ENCODE measurements around the gene DHRS4. TPM values are rescaled to one million over a fixed set of nuclear protein-coding genes. Genes with fewer than 3 reads are reported as not detected.
A peak's percentile ranks its signal among the peaks of the same experiment; 100 is the strongest.

The DHRS4 gene
- total and polyA plus RNA-seq, 2 of the 13 experiments (the other 11 are each of a cell fraction or from before 2014, with no cell fraction given), result 23.9 to 45.1 TPM

DNA sequence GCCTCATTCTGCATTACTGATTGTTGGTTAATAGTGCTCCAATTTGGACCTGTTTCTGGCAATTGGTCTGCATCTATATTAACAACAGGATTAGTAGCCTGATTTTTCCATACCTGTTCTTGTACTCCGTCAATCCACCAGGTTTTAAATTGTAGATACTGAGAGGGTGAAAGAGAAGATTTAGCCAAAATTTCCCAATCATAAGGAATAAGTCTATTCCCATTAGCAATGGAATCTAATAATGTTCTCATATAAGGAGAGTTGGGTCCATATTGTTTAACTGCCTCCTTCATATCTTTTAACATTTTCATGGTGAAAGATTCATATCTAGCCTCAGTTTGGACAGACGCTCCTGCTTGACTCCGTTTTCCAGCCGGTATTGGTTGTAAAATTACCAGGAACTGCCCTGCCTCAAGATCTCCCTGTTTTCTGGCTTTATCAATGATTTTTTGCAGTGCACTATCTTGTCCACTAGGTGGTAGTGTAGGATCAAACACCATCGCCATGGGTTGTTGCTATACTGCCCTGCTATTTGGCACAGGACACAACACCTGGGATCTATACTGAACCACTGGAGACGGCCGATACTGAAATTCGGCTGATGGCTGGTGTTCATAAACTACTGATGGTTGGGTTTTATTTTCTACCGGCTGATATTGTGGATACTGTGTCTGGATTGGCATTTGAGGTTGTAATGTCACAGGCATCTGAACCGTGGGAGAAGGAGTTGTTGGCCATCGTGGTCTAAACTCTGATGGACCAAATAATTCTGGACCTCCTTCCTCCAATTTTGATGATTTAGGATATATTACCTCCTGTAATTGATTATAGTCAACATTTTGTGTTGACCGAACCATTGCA lies 60.3 kb downstream of the DHRS4 start (continued):
- TF ChIP-seq JARID2 (CRISPR knock-in tag; IDR thresholded peaks at IDR 0.05; ENCODE audit: insufficient replicate concordance) (no peak), ZNF451 (CRISPR knock-in tag; IDR thresholded peaks at IDR 0.05) (no peak), CHD2 (IDR thresholded peaks at IDR 0.05; ENCODE audit: low read depth, low read length) (no peak), ZNF674 (CRISPR knock-in tag; IDR thresholded peaks at IDR 0.05; ENCODE audit: low read depth) (no peak), ZFP82 (CRISPR knock-in tag; IDR thresholded peaks at IDR 0.05; ENCODE audit: borderline replicate concordance) (no peak), SP140L (CRISPR knock-in tag; IDR thresholded peaks at IDR 0.05; ENCODE audit: borderline replicate concordance) (peak; percentile 95; the same call in 1 of the 2 replicates), GLI4 (CRISPR knock-in tag; IDR thresholded peaks at IDR 0.05; ENCODE audit: borderline replicate concordance) (peak; percentile 59; the same call in 1 of the 2 replicates), SMARCC2 (IDR thresholded peaks at IDR 0.05) (no peak), ARNTL (CRISPR knock-in tag; IDR thresholded peaks at IDR 0.05) (peak; percentile 47; the same call in 1 of the 2 replicates), MXI1 (IDR thresholded peaks at IDR 0.05; ENCODE audit: borderline replicate concordance, low read depth, low read length) (no peak), ZKSCAN1 (IDR thresholded peaks at IDR 0.05; ENCODE audit: low read length) (no peak; the same call in 1 of the 2 replicates), ZNF652 (CRISPR knock-in tag; IDR thresholded peaks at IDR 0.05; ENCODE audit: borderline replicate concordance, low read depth) (no peak; the same call in 1 of the 2 replicates), POGZ (CRISPR knock-in tag; IDR thresholded peaks at IDR 0.05) (peak; percentile 45; the same call in 1 of the 2 replicates), ETV6 (CRISPR knock-in tag; conservative IDR thresholded peaks at IDR 0.05) (no peak; the same call in 1 of the 2 replicates), SCMH1 (CRISPR knock-in tag; IDR thresholded peaks at IDR 0.05; ENCODE audit: borderline replicate concordance) (no peak)
- TF ChIP-seq, protein P1, sequence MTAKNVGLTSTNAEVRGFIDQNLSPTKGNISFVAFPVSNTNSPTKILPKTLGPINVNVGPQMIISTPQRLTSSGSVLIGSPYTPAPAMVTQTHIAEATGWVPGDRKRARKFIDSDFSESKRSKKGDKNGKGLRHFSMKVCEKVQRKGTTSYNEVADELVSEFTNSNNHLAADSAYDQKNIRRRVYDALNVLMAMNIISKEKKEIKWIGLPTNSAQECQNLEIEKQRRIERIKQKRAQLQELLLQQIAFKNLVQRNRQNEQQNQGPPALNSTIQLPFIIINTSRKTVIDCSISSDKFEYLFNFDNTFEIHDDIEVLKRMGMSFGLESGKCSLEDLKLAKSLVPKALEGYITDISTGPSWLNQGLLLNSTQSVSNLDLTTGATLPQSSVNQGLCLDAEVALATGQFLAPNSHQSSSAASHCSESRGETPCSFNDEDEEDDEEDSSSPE (CRISPR knock-in tag; IDR thresholded peaks at IDR 0.05), result peak; percentile 68
- TF ChIP-seq, protein P2, sequence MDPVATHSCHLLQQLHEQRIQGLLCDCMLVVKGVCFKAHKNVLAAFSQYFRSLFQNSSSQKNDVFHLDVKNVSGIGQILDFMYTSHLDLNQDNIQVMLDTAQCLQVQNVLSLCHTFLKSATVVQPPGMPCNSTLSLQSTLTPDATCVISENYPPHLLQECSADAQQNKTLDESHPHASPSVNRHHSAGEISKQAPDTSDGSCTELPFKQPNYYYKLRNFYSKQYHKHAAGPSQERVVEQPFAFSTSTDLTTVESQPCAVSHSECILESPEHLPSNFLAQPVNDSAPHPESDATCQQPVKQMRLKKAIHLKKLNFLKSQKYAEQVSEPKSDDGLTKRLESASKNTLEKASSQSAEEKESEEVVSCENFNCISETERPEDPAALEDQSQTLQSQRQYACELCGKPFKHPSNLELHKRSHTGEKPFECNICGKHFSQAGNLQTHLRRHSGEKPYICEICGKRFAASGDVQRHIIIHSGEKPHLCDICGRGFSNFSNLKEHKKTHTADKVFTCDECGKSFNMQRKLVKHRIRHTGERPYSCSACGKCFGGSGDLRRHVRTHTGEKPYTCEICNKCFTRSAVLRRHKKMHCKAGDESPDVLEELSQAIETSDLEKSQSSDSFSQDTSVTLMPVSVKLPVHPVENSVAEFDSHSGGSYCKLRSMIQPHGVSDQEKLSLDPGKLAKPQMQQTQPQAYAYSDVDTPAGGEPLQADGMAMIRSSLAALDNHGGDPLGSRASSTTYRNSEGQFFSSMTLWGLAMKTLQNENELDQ (CRISPR knock-in tag; IDR thresholded peaks at IDR 0.05; ENCODE audit: borderline replicate concordance), result no peak
- TF ChIP-seq, protein P3, sequence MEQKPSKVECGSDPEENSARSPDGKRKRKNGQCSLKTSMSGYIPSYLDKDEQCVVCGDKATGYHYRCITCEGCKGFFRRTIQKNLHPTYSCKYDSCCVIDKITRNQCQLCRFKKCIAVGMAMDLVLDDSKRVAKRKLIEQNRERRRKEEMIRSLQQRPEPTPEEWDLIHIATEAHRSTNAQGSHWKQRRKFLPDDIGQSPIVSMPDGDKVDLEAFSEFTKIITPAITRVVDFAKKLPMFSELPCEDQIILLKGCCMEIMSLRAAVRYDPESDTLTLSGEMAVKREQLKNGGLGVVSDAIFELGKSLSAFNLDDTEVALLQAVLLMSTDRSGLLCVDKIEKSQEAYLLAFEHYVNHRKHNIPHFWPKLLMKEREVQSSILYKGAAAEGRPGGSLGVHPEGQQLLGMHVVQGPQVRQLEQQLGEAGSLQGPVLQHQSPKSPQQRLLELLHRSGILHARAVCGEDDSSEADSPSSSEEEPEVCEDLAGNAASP (CRISPR knock-in tag; IDR thresholded peaks at IDR 0.05; ENCODE audit: borderline replicate concordance), result peak; percentile 75
- TF ChIP-seq, protein P4, sequence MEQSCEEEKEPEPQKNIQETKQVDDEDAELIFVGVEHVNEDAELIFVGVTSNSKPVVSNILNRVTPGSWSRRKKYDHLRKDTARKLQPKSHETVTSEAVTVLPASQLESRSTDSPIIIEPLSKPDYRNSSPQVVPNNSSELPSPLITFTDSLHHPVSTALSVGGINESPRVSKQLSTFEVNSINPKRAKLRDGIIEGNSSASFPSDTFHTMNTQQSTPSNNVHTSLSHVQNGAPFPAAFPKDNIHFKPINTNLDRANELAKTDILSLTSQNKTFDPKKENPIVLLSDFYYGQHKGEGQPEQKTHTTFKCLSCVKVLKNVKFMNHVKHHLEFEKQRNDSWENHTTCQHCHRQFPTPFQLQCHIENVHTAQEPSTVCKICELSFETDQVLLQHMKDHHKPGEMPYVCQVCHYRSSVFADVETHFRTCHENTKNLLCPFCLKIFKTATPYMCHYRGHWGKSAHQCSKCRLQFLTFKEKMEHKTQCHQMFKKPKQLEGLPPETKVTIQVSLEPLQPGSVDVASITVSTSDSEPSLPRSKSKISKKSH (CRISPR knock-in tag; IDR thresholded peaks at IDR 0.05; ENCODE audit: borderline replicate concordance), result no peak
